ENCODE results near the gene CDRT4.

- no peak for TF ChIP-seq CTCF (IDR thresholded peaks at IDR 0.05)
- no peak for TF ChIP-seq POLR2A (IDR thresholded peaks at IDR 0.05)
Observed at GRCh38 chr17:15406081-15406480, 61.3 kb downstream of the CDRT4 start.
